ENCODE results near the gene AGL. TPM values are rescaled to one million over a fixed set of nuclear protein-coding genes. Genes with fewer than 3 reads are reported as not detected.
"Not testable (repeated sequence)": the region's sequence is repeated elsewhere in the genome, so short reads cannot be mapped to it uniquely, and the experiment has no call there.

Gene AGL
- total RNA-seq, 2 donors from 2014 or later: 6.3 to 10.4 TPM

DNA sequence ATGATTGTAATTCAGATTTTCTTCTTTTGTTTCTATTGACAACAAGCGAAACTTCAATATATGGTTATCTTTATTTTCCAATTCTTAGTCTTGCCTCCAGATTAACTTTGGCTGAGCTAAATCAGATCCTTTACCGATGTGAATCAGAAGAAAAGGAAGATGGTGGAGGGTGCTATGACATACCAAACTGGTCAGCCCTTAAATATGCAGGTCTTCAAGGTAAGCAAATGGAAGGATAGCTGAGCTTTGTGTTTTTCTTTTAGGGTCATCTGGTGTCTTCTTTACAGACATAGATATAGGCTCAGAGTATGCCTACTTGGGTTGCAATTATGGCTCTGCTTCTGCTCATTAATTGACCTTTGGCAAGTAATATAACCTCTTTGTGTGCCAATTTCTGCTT lies 37.7 kb downstream of the AGL start:
- 99 to 100% methylated on average over 2 of the region's 2 CpGs for WGBS, 2 donors
- TF ChIP-seq, protein P1, sequence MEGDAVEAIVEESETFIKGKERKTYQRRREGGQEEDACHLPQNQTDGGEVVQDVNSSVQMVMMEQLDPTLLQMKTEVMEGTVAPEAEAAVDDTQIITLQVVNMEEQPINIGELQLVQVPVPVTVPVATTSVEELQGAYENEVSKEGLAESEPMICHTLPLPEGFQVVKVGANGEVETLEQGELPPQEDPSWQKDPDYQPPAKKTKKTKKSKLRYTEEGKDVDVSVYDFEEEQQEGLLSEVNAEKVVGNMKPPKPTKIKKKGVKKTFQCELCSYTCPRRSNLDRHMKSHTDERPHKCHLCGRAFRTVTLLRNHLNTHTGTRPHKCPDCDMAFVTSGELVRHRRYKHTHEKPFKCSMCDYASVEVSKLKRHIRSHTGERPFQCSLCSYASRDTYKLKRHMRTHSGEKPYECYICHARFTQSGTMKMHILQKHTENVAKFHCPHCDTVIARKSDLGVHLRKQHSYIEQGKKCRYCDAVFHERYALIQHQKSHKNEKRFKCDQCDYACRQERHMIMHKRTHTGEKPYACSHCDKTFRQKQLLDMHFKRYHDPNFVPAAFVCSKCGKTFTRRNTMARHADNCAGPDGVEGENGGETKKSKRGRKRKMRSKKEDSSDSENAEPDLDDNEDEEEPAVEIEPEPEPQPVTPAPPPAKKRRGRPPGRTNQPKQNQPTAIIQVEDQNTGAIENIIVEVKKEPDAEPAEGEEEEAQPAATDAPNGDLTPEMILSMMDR (IDR thresholded peaks at IDR 0.05): no peak
- TF ChIP-seq POLR2A (IDR thresholded peaks at IDR 0.05): no peak

DNA sequence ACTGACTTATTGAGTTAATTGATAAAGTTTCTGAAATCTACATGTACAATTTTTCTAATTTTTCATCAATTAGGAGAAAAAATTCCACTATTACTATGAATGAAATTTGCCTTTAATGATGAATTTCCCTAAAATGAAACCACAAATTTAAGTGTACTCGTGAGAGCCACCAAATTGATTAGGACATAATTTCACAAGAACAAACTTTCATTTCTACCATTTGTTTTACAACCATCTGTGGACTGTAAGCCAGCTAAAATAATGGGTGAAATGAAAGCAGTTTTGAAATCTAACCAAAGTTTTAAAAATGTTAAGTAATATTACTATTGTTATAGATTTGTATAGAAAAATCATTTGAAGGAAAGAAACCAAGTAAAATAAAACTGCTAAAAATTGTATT lies 41.8 kb downstream of the AGL start:
- no peaks in the 10 kb centered on the region for H3K9me3 ChIP-seq
- H3K4me1 ChIP-seq: no peaks in the 10 kb centered on the region
- intact Hi-C loops (cut with DNase I): no loop called here
- TF ChIP-seq, protein P1 (IDR thresholded peaks at IDR 0.05): no peak
- TF ChIP-seq POLR2A (IDR thresholded peaks at IDR 0.05): no peak
- DNase-seq (no peak), ATAC-seq (no peak)
- peaks cover 5 to 8% of the 10 kb centered on the region in 2 donors for H3K36me3 ChIP-seq (replicated peaks in 1 of 2; ENCODE audit: insufficient read depth in 1 of 2, low read depth in 2 of 2)
- no peaks in the 10 kb centered on the region for H3K27me3 ChIP-seq
- 57 to 75% methylated on average over 1 of the region's 1 CpG for WGBS, 2 donors
- H3K4me3 ChIP-seq: no peak overlapping the region
- H3K27ac ChIP-seq: no peak overlapping the region

More for the DNA sequence above, 37.7 kb downstream of the AGL start:
- intact Hi-C loops (cut with DNase I): no loop called here
- DNase-seq (no peak), ATAC-seq (no peak)
- Histone ChIP-seq H3K36me3 (replicated peaks in 1 of 2; ENCODE audit: insufficient read depth in 1 of 2, low read depth in 2 of 2) (peaks cover 5 to 9% of the 10 kb centered on the region in 2 donors), H3K4me3 (no peak overlapping the region), H3K27me3 (no peaks in the 10 kb centered on the region), H3K4me1 (no peaks in the 10 kb centered on the region), H3K9me3 (no peaks in the 10 kb centered on the region), H3K27ac (no peak overlapping the region)

- H3K4me1 ChIP-seq; DNase-seq; ATAC-seq; H3K4me3 ChIP-seq; H3K9me3 ChIP-seq; H3K27me3 ChIP-seq; H3K27ac ChIP-seq; H3K36me3 ChIP-seq (replicated peaks in 1 of 2; ENCODE audit: insufficient read depth in 1 of 2, low read depth in 2 of 2); intact Hi-C loops (cut with DNase I): not testable (repeated sequence)
- WGBS, 2 donors: 100% methylated on average over 4 of the region's 4 CpGs
Measured at GRCh38 chr1:99903278-99903677, 53.1 kb downstream of the AGL start.

GRCh38 chr1:99906535-99906934 lies 56.4 kb downstream of the AGL start:
- H3K27me3 ChIP-seq: no peaks in the 10 kb centered on the region
- ATAC-seq (no peak), DNase-seq (no peak)
- H3K36me3 ChIP-seq (replicated peaks in 1 of 2; ENCODE audit: insufficient read depth in 1 of 2, low read depth in 2 of 2): peaks cover 0 to 2% of the 10 kb centered on the region in 2 donors
- intact Hi-C loops (cut with DNase I): no loop called here
- no peaks in the 10 kb centered on the region for H3K4me1 ChIP-seq
- H3K27ac ChIP-seq: no peak overlapping the region
- TF ChIP-seq, protein P1 (IDR thresholded peaks at IDR 0.05): no peak
- no peak for TF ChIP-seq POLR2A (IDR thresholded peaks at IDR 0.05)
- H3K4me3 ChIP-seq: no peak overlapping the region
- H3K9me3 ChIP-seq: no peaks in the 10 kb centered on the region

DNA sequence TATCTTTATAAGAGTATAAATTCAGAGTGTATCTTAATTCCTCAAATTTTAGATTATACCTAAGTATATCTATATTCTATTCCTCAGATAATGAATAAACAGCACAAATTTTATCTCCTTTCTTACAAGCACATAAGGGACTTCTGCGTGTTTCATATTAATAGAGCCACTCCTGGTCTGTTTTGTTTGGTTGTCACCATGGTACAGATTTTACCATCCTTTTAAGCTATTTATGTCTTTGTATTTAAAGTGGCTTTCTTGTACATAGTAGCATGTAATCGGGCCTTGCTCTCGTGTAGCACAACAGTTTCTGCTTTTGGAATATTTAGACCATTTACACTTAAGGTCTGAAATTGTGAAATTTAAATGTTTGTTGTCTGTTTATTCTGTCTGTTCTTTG lies 67.1 kb downstream of the AGL start:
- 86 to 95% methylated on average over 3 of the region's 3 CpGs for WGBS, 2 donors

More for the DNA sequence above, 67.1 kb downstream of the AGL start:
- no peaks in the 10 kb centered on the region for H3K4me1 ChIP-seq
- no peak overlapping the region for H3K4me3 ChIP-seq
- ATAC-seq (no peak), DNase-seq (no peak)
- TF ChIP-seq POLR2A (IDR thresholded peaks at IDR 0.05): no peak
- TF ChIP-seq, protein P1 (IDR thresholded peaks at IDR 0.05): no peak
- H3K36me3 ChIP-seq (replicated peaks in 1 of 2; ENCODE audit: insufficient read depth in 1 of 2, low read depth in 2 of 2): peaks cover 5 to 6% of the 10 kb centered on the region in 2 donors
- no peaks in the 10 kb centered on the region for H3K9me3 ChIP-seq
- H3K27ac ChIP-seq: no peak overlapping the region
- intact Hi-C loops (cut with DNase I): no loop called here
- no peaks in the 10 kb centered on the region for H3K27me3 ChIP-seq
